DND-41 (cell line): Measurements from ENCODE around the gene SYT15.

Experiments
- ATAC-seq: fragments of 200-7000 bp; cut with Tn5 transposase; 3 replicates; pipeline ENCODE4 v1.9.1; 2021; ENCODE audit warnings: low read depth; ENCODE audit not compliant: insufficient read depth
- DNase-seq: peaks from one replicate; pipeline ENCODE4 v3.0.0-alpha.2; 2020
- H2AFZ ChIP-seq: 2 replicates; pipeline ENCODE4 v1.6.0; 2012; ENCODE audit warnings: low read depth, low read length
- H3K27ac ChIP-seq: 2 replicates; pipeline ENCODE4 v1.5.1; 2012; ENCODE audit warnings: low read length, inconsistent platforms
- H3K27me3 ChIP-seq: fragments of 200-600 bp; sonication (generic); 2 replicates; pipeline ENCODE4 v1.6.0; 2012; ENCODE audit warnings: low read length, mild to moderate bottlenecking, inconsistent platforms; ENCODE audit not compliant: insufficient read depth, poor library complexity
- H3K36me3 ChIP-seq: 2 replicates; pipeline ENCODE4 v1.5.1; 2012; ENCODE audit warnings: low read length, inconsistent platforms; ENCODE audit not compliant: insufficient read depth
- H3K4me1 ChIP-seq: 2 replicates; pipeline ENCODE4 v1.5.1; 2012; ENCODE audit warnings: mild to moderate bottlenecking, low read length; ENCODE audit not compliant: insufficient read depth
- H3K4me2 ChIP-seq: 2 replicates; pipeline ENCODE4 v1.6.0; 2012; ENCODE audit warnings: mild to moderate bottlenecking, moderate library complexity, low read length, inconsistent platforms; ENCODE audit not compliant: insufficient read depth
- H3K4me3 ChIP-seq, 2 experiments: fragments of 200-600 bp in 1 of 2; shearing (Covaris generic) in 1 of 2; 2 replicates each; pipeline ENCODE4 v1.5.1; 2012 to 2016; ENCODE audit warnings: inconsistent platforms in 2 of 2, low read length in 2 of 2, mild to moderate bottlenecking in 2 of 2, low read depth in 1 of 2, moderate library complexity in 1 of 2
- H3K79me2 ChIP-seq: 2 replicates; pipeline ENCODE4 v1.6.0; 2012; ENCODE audit warnings: low read length, inconsistent platforms; ENCODE audit not compliant: insufficient read depth
- H3K9ac ChIP-seq: 2 replicates; pipeline ENCODE4 v1.6.0; 2012; ENCODE audit warnings: low read depth, mild to moderate bottlenecking, inconsistent platforms, low read length, moderate library complexity
- H3K9me3 ChIP-seq: 2 replicates; pipeline ENCODE4 v1.5.1; 2012; ENCODE audit warnings: low read length, moderate library complexity, mild to moderate bottlenecking, inconsistent platforms; ENCODE audit not compliant: insufficient read depth, severe bottlenecking
- H4K20me1 ChIP-seq: 2 replicates; pipeline ENCODE4 v1.6.0; 2012; ENCODE audit warnings: low read length; ENCODE audit not compliant: insufficient read depth
- EZH2 ChIP-seq: IDR thresholded peaks from 3 replicates; pipeline ENCODE4 v1.6.1; 2012; ENCODE audit warnings: borderline replicate concordance, low read depth, mild to moderate bottlenecking, moderate library complexity, low read length, inconsistent platforms; ENCODE audit not compliant: severe bottlenecking
- TF ChIP-seq, protein P1 (sequence below): IDR thresholded peaks from 2 replicates; pipeline ENCODE4 v1.5.1; 2012; ENCODE audit warnings: borderline replicate concordance, low read length, moderate library complexity, mild to moderate bottlenecking; ENCODE audit not compliant: poor library complexity, severe bottlenecking; ENCODE audit errors: extremely low read depth

Gene SYT15

DNA sequence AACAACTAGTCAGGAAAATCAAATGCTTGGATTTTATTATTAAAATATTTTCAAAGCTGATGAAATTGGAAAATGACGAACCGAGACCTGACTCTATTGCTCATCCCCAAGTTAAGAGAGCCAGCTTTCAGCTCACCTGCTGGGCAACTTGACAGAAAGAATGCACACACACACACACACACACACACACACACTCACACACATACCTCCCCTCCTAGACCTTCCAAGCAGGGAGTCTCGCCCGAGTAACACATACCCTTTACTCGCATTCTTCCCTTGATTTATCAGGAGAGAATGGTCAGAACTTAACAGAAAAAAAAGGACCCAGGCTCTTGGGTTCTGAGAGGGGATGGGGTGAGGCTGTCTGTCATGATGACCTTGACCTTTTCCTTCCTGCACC, 41.6 kb upstream of the SYT15 start:
- peaks cover 19% of the 10 kb centered on the region for H3K27me3 ChIP-seq
- no peak for ATAC-seq
- no peak for TF ChIP-seq EZH2
- TF ChIP-seq, protein P1, sequence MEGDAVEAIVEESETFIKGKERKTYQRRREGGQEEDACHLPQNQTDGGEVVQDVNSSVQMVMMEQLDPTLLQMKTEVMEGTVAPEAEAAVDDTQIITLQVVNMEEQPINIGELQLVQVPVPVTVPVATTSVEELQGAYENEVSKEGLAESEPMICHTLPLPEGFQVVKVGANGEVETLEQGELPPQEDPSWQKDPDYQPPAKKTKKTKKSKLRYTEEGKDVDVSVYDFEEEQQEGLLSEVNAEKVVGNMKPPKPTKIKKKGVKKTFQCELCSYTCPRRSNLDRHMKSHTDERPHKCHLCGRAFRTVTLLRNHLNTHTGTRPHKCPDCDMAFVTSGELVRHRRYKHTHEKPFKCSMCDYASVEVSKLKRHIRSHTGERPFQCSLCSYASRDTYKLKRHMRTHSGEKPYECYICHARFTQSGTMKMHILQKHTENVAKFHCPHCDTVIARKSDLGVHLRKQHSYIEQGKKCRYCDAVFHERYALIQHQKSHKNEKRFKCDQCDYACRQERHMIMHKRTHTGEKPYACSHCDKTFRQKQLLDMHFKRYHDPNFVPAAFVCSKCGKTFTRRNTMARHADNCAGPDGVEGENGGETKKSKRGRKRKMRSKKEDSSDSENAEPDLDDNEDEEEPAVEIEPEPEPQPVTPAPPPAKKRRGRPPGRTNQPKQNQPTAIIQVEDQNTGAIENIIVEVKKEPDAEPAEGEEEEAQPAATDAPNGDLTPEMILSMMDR, result no peak
- H3K4me1 ChIP-seq, result no peaks in the 10 kb centered on the region
- H4K20me1 ChIP-seq, result no peaks in the 10 kb centered on the region
- DNase-seq, result no peak
- no peaks in the 10 kb centered on the region for H3K36me3 ChIP-seq
- no peak overlapping the region for H3K4me3 ChIP-seq
- no peaks in the 10 kb centered on the region for H3K9me3 ChIP-seq
- no peak overlapping the region for H3K9ac ChIP-seq
- no peak overlapping the region for H3K27ac ChIP-seq
- H3K79me2 ChIP-seq, result no peaks in the 10 kb centered on the region
- H3K4me2 ChIP-seq, result no peak overlapping the region
- no peak overlapping the region for H2AFZ ChIP-seq

DNA sequence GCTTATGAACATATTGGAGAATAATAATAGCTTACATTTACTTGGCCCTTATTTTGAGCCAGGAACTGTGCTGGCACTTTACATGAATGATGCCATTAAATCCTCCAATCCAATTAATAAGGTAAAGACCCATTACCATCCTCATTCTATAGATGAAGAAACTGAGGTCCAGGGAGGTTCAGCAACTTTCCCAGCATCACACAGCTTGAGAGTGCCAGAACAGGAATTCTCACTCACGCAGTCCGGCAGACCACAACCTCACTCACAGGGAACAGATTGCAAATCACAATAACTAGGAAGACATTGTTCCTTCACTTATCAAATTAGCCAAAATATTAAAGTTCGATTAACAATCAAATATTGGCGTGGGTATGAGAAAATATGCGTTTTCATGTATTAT, 40.8 kb upstream of the SYT15 start:
- Histone ChIP-seq H3K79me2 (no peaks in the 10 kb centered on the region), H3K36me3 (no peaks in the 10 kb centered on the region), H3K27me3 (peaks cover 19% of the 10 kb centered on the region), H3K4me1 (no peaks in the 10 kb centered on the region), H3K9ac (no peak overlapping the region), H3K4me3 (no peak overlapping the region), H3K4me2 (no peak overlapping the region), H3K27ac (no peak overlapping the region), H4K20me1 (no peaks in the 10 kb centered on the region), H3K9me3 (no peaks in the 10 kb centered on the region), H2AFZ (no peak overlapping the region)
- ATAC-seq, result no peak
- DNase-seq, result no peak
- no peak for TF ChIP-seq EZH2
- TF ChIP-seq, protein P1, result no peak

DNA sequence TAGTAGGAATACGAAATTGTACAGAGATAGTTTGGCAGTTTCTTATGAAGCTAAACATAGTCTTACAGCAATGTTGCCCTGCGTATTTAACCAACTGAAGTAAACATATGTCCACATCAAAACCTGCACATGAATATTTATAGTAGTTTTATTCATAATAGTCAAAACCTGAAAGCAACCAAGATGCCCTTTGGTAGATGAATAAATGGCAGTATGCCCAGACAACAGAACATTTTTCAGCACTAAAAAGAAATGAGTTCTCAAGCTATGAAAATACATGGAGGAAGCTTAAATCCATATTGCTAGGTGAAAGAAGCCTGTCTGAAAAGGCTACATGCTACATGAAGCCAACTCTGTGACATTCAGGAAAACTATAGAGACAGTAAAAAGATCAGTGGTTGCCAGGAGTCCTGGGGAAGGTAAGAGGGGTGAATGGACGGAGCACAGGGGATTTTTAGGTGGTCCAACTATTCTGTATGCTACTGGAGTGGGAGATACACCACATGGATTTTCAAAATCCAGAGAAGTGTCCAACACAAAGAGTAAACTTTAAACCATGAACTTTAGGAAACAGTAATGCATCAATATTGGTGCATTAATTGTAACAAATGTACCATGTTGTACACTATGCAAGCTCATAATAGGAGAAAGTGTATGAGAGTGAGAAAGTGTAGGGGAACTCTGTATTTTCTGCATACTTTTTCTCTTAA, 40.1 kb upstream of the SYT15 start:
- H3K9ac ChIP-seq, result no peak overlapping the region
- H3K4me3 ChIP-seq, result no peak overlapping the region
- TF ChIP-seq, protein P1, result no peak
- peak; percentile 36 for TF ChIP-seq EZH2
- no peaks in the 10 kb centered on the region for H3K4me1 ChIP-seq
- DNase-seq (no peak), ATAC-seq (no peak)
- H3K9me3 ChIP-seq, result no peaks in the 10 kb centered on the region
- H3K36me3 ChIP-seq, result no peaks in the 10 kb centered on the region
- H3K79me2 ChIP-seq, result no peaks in the 10 kb centered on the region
- H3K27ac ChIP-seq, result no peak overlapping the region
- no peak overlapping the region for H3K4me2 ChIP-seq
- no peak overlapping the region for H2AFZ ChIP-seq
- H3K27me3 ChIP-seq, result peaks cover 19% of the 10 kb centered on the region
- H4K20me1 ChIP-seq, result no peaks in the 10 kb centered on the region
